ENCODE data around the gene CHRNA10.
"Not testable (repeated sequence)": the region's sequence is repeated elsewhere in the genome, so short reads cannot be mapped to it uniquely, and the experiment has no call there.

Gene CHRNA10

GRCh38 chr11:3655547-3655946, 15.6 kb downstream of the CHRNA10 start:
- Mint-ChIP-seq H3K4me3 (no peak overlapping the region), H3K36me3 (ENCODE audit: low read depth) (no peaks in the 10 kb centered on the region), H3K4me1 (no peaks in the 10 kb centered on the region), H3K27me3 (ENCODE audit: low read depth) (peaks cover 14% of the 10 kb centered on the region), H3K9me3 (no peaks in the 10 kb centered on the region), H3K27ac (no peak overlapping the region)
- TF ChIP-seq CTCF (IDR thresholded peaks at IDR 0.05; ENCODE audit: unreplicated experiment in 3 of 3), result no peak

- H3K36me3 Mint-ChIP-seq (ENCODE audit: low read depth); H3K9me3 Mint-ChIP-seq; H3K4me1 Mint-ChIP-seq; H3K4me3 Mint-ChIP-seq; H3K27ac Mint-ChIP-seq: not testable (repeated sequence)
- peaks cover 44% of the 10 kb centered on the region for H3K27me3 Mint-ChIP-seq (ENCODE audit: low read depth)
Observed at GRCh38 chr11:3652514-3652913, 18.7 kb downstream of the CHRNA10 start.

- H3K36me3 Mint-ChIP-seq (ENCODE audit: low read depth); H3K4me1 Mint-ChIP-seq; H3K4me3 Mint-ChIP-seq; H3K9me3 Mint-ChIP-seq; H3K27ac Mint-ChIP-seq: not testable (repeated sequence)
- peaks cover 58% of the 10 kb centered on the region for H3K27me3 Mint-ChIP-seq (ENCODE audit: low read depth)
Observed at GRCh38 chr11:3649374-3649773, 21.8 kb downstream of the CHRNA10 start.

GRCh38 chr11:3648843-3649242, 22.3 kb downstream of the CHRNA10 start:
- peaks cover 58% of the 10 kb centered on the region for H3K27me3 Mint-ChIP-seq (ENCODE audit: low read depth)
- not testable (repeated sequence) for H3K27ac Mint-ChIP-seq; H3K9me3 Mint-ChIP-seq; H3K4me1 Mint-ChIP-seq; H3K36me3 Mint-ChIP-seq (ENCODE audit: low read depth); H3K4me3 Mint-ChIP-seq

- Mint-ChIP-seq H3K4me1 (peaks cover 14% of the 10 kb centered on the region), H3K4me3 (no peak overlapping the region), H3K36me3 (ENCODE audit: low read depth) (no peaks in the 10 kb centered on the region), H3K9me3 (peaks cover 6% of the 10 kb centered on the region), H3K27ac (no peak overlapping the region), H3K27me3 (ENCODE audit: low read depth) (peaks cover 44% of the 10 kb centered on the region)
- TF ChIP-seq CTCF (IDR thresholded peaks at IDR 0.05; ENCODE audit: unreplicated experiment in 3 of 3), result no peak
Observed at GRCh38 chr11:3645552-3645951, 25.6 kb downstream of the CHRNA10 start.

GRCh38 chr11:3644817-3645235, 26.4 kb downstream of the CHRNA10 start, which contains the start of gene ART1:
Gene ART1 (plus strand): TSS chr11:3645128. CDS start chr11:3659214, 14,086 bp downstream.
- peak within 1 kb of the TSS; percentile 32 to 58 (median 54) for H3K4me3 Mint-ChIP-seq
- peaks cover 6% of the 10 kb centered on the region for H3K9me3 Mint-ChIP-seq
- H3K36me3 Mint-ChIP-seq (ENCODE audit: low read depth), result no peaks in the 10 kb centered on the region
- H3K4me1 Mint-ChIP-seq, result peaks cover 14% of the 10 kb centered on the region
- H3K27ac Mint-ChIP-seq, result no peak within 1 kb of the TSS
- no peak for TF ChIP-seq CTCF (IDR thresholded peaks at IDR 0.05; ENCODE audit: unreplicated experiment in 3 of 3)
- H3K27me3 Mint-ChIP-seq (ENCODE audit: low read depth), result peaks cover 37% of the 10 kb centered on the region

- peaks cover 20% of the 10 kb centered on the region for H3K27me3 Mint-ChIP-seq (ENCODE audit: low read depth)
- H3K36me3 Mint-ChIP-seq (ENCODE audit: low read depth); H3K9me3 Mint-ChIP-seq: not testable (repeated sequence)
- H3K4me1 Mint-ChIP-seq, result peaks cover 14% of the 10 kb centered on the region
- peak overlapping the region in 2 of 3 experiments; percentile 4 to 93 for H3K27ac Mint-ChIP-seq
- peak overlapping the region; percentile 86 to 90 (median 90) for H3K4me3 Mint-ChIP-seq
Observed at GRCh38 chr11:3643102-3643546, 28.1 kb downstream of the CHRNA10 start.

- Mint-ChIP-seq H3K27me3 (ENCODE audit: low read depth) (peaks cover 14% of the 10 kb centered on the region), H3K36me3 (ENCODE audit: low read depth) (no peaks in the 10 kb centered on the region), H3K4me1 (peaks cover 14% of the 10 kb centered on the region), H3K4me3 (peak overlapping the region; percentile 86 to 90 (median 90)), H3K9me3 (peaks cover 6% of the 10 kb centered on the region), H3K27ac (peak overlapping the region; percentile 4 to 93 (median 85))
- no peak for TF ChIP-seq CTCF (IDR thresholded peaks at IDR 0.05; ENCODE audit: unreplicated experiment in 3 of 3)
Observed at GRCh38 chr11:3642071-3642951, 28.9 kb downstream of the CHRNA10 start.

Data from nephron (organoid).